Retinal pigment epithelial cell (primary cell): ENCODE results near the gene ANO1.
"Not testable (repeated sequence)": the region's sequence is repeated elsewhere in the genome, so short reads cannot be mapped to it uniquely, and the experiment has no call there.

Source experiments
- DNase-seq: peaks from one replicate; pipeline ENCODE4 v3.0.0-alpha.2; 2010; ENCODE audit warnings: low read depth
- H3K4me3 ChIP-seq: 2 replicates; pipeline ENCODE4 v1.5.1; 2011; ENCODE audit warnings: mild to moderate bottlenecking, low read length, control low read depth, moderate library complexity
- TF ChIP-seq, protein P1 (sequence below): conservative IDR thresholded peaks from 2 replicates; pipeline ENCODE4 v1.5.1; 2011; ENCODE audit warnings: low read depth, low read length, control low read depth, inconsistent platforms

ANO1 gene

DNA sequence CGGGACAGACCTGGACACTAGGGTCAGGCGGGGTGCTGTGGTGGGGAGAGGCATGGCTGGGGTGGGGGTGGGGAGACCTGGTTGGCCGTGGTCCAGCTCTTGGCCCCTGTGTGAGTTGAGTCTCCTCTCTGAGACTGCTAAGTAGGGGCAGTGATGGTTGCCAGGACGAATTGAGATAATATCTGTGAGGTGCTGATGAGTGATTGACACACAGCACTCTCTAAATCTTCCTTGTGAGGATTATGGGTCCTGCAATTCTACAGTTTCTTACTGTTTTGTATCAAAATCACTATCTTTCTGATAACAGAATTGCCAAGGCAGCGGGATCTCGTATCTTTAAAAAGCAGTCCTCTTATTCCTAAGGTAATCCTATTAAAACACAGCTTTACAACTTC, 128.9 kb downstream of the ANO1 start:
- no peak for DNase-seq
- TF ChIP-seq, protein P1, sequence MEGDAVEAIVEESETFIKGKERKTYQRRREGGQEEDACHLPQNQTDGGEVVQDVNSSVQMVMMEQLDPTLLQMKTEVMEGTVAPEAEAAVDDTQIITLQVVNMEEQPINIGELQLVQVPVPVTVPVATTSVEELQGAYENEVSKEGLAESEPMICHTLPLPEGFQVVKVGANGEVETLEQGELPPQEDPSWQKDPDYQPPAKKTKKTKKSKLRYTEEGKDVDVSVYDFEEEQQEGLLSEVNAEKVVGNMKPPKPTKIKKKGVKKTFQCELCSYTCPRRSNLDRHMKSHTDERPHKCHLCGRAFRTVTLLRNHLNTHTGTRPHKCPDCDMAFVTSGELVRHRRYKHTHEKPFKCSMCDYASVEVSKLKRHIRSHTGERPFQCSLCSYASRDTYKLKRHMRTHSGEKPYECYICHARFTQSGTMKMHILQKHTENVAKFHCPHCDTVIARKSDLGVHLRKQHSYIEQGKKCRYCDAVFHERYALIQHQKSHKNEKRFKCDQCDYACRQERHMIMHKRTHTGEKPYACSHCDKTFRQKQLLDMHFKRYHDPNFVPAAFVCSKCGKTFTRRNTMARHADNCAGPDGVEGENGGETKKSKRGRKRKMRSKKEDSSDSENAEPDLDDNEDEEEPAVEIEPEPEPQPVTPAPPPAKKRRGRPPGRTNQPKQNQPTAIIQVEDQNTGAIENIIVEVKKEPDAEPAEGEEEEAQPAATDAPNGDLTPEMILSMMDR, result no peak
- H3K4me3 ChIP-seq, result no peak overlapping the region

- H3K4me3 ChIP-seq, result no peak overlapping the region
- TF ChIP-seq, protein P1, result no peak
- DNase-seq, result no peak
Measured at GRCh38 chr11:70207531-70208131, 129.5 kb downstream of the ANO1 start.

DNA sequence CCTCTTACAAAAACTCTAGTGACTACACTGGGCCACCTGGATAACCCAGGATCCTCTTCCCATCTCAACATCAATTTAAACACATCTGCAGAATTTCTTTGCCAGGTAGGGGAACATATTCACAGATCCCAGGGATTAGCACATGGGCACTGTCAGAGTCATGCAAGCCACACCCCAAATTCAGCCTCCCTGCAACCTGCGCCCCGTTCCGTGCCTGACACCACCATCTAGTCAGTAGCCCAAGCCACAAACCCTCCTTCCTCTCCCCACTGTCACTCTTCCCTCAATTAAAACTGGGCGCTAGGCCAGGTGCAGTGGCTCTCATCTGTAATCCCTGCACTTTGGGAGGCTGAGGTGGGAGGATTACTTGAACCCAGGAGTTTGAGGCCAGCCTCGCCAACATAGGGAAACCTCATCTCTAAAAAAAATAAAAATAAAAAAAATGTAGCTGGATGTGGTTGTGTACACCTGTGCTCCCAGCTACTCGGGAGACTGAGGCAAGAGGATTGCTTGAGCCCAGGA, 131.3 kb downstream of the ANO1 start:
- no peak overlapping the region for H3K4me3 ChIP-seq
- TF ChIP-seq, protein P1, result no peak
- DNase-seq, result no peak

GRCh38 chr11:70210051-70210501, 132.0 kb downstream of the ANO1 start:
- H3K4me3 ChIP-seq, result no peak overlapping the region
- TF ChIP-seq, protein P1, result no peak
- peak; percentile 87 for DNase-seq

- no peak overlapping the region for H3K4me3 ChIP-seq
- DNase-seq, result no peak
- TF ChIP-seq, protein P1, result no peak
Measured at GRCh38 chr11:70210530-70210929, 132.4 kb downstream of the ANO1 start.

DNA sequence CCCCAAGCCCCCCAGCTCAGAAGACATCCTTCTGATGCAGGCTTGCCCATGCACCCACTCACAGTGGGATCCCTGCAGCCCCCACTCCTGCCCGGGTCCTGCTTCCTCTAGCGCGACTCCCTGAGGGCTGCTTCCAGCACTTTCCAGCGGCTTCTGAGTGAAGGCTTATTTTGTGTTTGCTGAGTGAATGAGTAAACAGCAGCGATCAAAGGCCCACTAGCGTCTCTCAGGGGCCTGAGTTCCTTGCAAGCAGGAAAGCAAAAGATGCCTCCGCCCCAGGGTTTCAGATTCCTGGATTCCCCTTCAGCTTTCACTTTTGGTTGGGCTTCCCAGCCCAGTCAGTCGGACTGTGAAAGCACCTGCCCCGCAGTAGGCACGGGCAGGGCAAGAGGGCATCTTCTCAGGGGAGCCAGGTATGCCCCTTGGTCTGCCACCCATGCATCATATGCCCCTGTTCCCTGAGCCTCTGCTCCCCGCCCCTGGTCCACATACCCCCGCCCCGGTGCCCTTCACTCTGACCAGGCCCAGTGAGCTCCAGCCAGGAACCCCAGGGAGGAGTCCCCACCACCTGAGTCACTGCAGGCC, 134.2 kb downstream of the ANO1 start:
- H3K4me3 ChIP-seq, result no peak overlapping the region
- DNase-seq, result no peak
- TF ChIP-seq, protein P1, result no peak

DNA sequence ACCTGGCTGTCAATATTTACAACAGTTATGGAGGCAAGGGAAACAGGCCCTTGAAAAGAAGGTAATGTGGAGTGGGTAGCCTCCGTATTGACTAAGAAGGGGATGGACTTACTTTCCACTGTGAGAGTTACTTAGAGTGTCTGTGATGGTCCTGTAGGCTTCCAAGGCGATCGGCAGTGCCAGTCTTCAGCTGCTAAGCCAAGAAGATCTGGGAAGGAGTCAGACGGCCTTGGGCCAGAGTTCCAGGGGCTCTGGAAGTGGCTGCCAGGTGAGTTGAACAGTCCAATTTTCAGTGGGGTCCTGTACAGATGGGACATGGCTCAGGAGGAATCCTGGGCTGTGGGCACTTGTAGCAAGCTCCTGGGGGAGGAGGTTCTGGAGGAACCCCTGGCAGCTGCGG, 139.3 kb downstream of the ANO1 start:
- H3K4me3 ChIP-seq, result not testable (repeated sequence)

GRCh38 chr11:70218076-70218475, 140.0 kb downstream of the ANO1 start:
- DNase-seq, H3K4me3 ChIP-seq: not testable (repeated sequence)

More for the DNA sequence above, 139.3 kb downstream of the ANO1 start:
- DNase-seq, result not testable (repeated sequence)
